ENCODE results near the gene SLC6A1. TPM values are rescaled to one million over a fixed set of nuclear protein-coding genes. Genes with fewer than 3 reads are reported as not detected.

SLC6A1 gene
- total and polyA plus RNA-seq, 2 of the 8 experiments (the other 6 are each of a cell fraction or from before 2014, with no cell fraction given) = 0.30 to 0.63 TPM

- Histone ChIP-seq H3K79me2 (ENCODE audit: control insufficient read depth in 1 of 2, insufficient read depth in 2 of 2, low read length in 2 of 2) (no peaks in the 10 kb centered on the region), H4K91ac (replicated peaks; ENCODE audit: insufficient read length, low read length) (no peak overlapping the region), H2BK20ac (ENCODE audit: low read length) (no peak overlapping the region), H4K5ac (ENCODE audit: insufficient read length, low read depth, low read length) (no peak overlapping the region), H3K18ac (ENCODE audit: extremely low read depth, low read length) (no peak overlapping the region), H3K4me3 (ENCODE audit: extremely low read depth in 1 of 4, insufficient read depth in 2 of 4, low read depth in 3 of 4, low read length in 4 of 4) (no peak overlapping the region), H3K56ac (replicated peaks; ENCODE audit: insufficient read length, low read depth, low read length) (no peak overlapping the region), H2BK120ac (replicated peaks; ENCODE audit: low read depth, low read length) (no peak overlapping the region), H3K27ac (ENCODE audit: low read depth, low read length) (no peak overlapping the region), H3K36me3 (ENCODE audit: control insufficient read depth in 2 of 4, insufficient read depth in 4 of 4, low read length in 3 of 4) (no peaks in the 10 kb centered on the region; a peak in 1 of 8 replicates), H2BK12ac (ENCODE audit: low read depth, low read length) (no peak overlapping the region), H3K23me2 (ENCODE audit: low read depth, low read length) (no peaks in the 10 kb centered on the region), H3K9me3 (ENCODE audit: insufficient read depth in 2 of 2, low read depth in 1 of 2, low read length in 1 of 2) (no peaks in the 10 kb centered on the region), H3K79me1 (ENCODE audit: low read depth, low read length) (no peaks in the 10 kb centered on the region), H4K8ac (ENCODE audit: extremely low read depth, insufficient read depth, low read length) (no peak overlapping the region), H3K4me1 (replicated peaks in 1 of 4; ENCODE audit: control insufficient read depth in 3 of 4, insufficient read depth in 4 of 4, low read length in 3 of 4) (peaks cover 9 to 20% (median 12%) of the 10 kb centered on the region in 4 experiments), H3K27me3 (replicated peaks in 1 of 4; ENCODE audit: control insufficient read depth in 3 of 4, extremely low read depth in 1 of 4, insufficient read depth in 3 of 4, low read length in 3 of 4) (no peaks in the 10 kb centered on the region; a peak in 3 of 7 replicates), H2BK5ac (ENCODE audit: low read depth, low read length) (no peak overlapping the region), H2AK5ac (ENCODE audit: low read depth, low read length) (no peak overlapping the region), H3K9ac (replicated peaks in 1 of 4; ENCODE audit: extremely low read depth in 1 of 4, low read depth in 3 of 4, low read length in 3 of 4) (no peak overlapping the region), H4K20me1 (replicated peaks in 1 of 2; ENCODE audit: control insufficient read depth in 1 of 2, insufficient read depth in 2 of 2, low read length in 2 of 2) (no peaks in the 10 kb centered on the region), H3K4me2 (ENCODE audit: insufficient read depth in 1 of 2, low read depth in 2 of 2, low read length in 2 of 2) (no peak overlapping the region), H2AFZ (ENCODE audit: low read length) (no peak overlapping the region), H3K14ac (ENCODE audit: insufficient read length) (no peak overlapping the region), H2BK15ac (ENCODE audit: low read length) (no peak overlapping the region), H3K4ac (replicated peaks; ENCODE audit: insufficient read length, low read depth, low read length) (no peak overlapping the region), H3K23ac (ENCODE audit: insufficient read length) (no peak overlapping the region)
- 95% methylated on average over 1 of the region's 1 CpG; no CpG with 5 or more reads in 1 of the 2 experiments for WGBS, 2 experiments (ENCODE audit: extremely low coverage in 1 of 2, insufficient coverage in 1 of 2, insufficient read length in 1 of 2, insufficient replicate concordance in 2 of 2, low coverage in 1 of 2, low lambda C conversion rate in 2 of 2, missing lambda C conversion rate in 1 of 2)
- FAIRE-seq = no peak
- ChIA-PET CTCF (ENCODE audit: partially characterized antibody) (interaction anchor here (1.2 to 13.3 kb wide), 4 partner anchors 10 to 44 kb away, joined by 3 to 207 read pairs (median 8); partner anchors contain the start of gene SLC6A1), POLR2A (ENCODE audit: partially characterized antibody) (interaction anchor here (2.1 kb wide), 1 partner anchor 14 kb away, joined by 5 read pairs; no protein-coding TSS in a partner anchor)
- no peak for DNase-seq (ENCODE audit: low read depth in 1 of 2, low spot score in 2 of 2)
- TF ChIP-seq USF2 (IDR thresholded peaks at IDR 0.05; ENCODE audit: low read length) = no peak
- no peak for TF ChIP-seq CBX8 (IDR thresholded peaks at IDR 0.05; ENCODE audit: borderline replicate concordance, low read depth, low read length)
- TF ChIP-seq PHF8 (conservative IDR thresholded peaks at IDR 0.05; ENCODE audit: low read depth, low read length) = no peak
- TF ChIP-seq JUN (IDR thresholded peaks at IDR 0.05; ENCODE audit: low read depth, low read length) = no peak
- TF ChIP-seq SAP30 (IDR thresholded peaks at IDR 0.05; ENCODE audit: insufficient read depth, insufficient replicate concordance, low read length) = no peak
- no peak for TF ChIP-seq SIX5 (IDR thresholded peaks at IDR 0.05; ENCODE audit: low read depth, low read length)
- TF ChIP-seq ZNF274 (IDR thresholded peaks at IDR 0.05; ENCODE audit: borderline replicate concordance, extremely low read depth, low read length) = no peak
- TF ChIP-seq CBX5 (IDR thresholded peaks at IDR 0.05; ENCODE audit: low read depth, low read length) = no peak
- no peak for TF ChIP-seq CHD1 (IDR thresholded peaks at IDR 0.05; ENCODE audit: low read depth, low read length)
- no peak for TF ChIP-seq SP4 (IDR thresholded peaks at IDR 0.05; ENCODE audit: low read length)
- no peak for TF ChIP-seq NRF1 (IDR thresholded peaks at IDR 0.05; ENCODE audit: low read depth, low read length)
- no peak for TF ChIP-seq TEAD4 (IDR thresholded peaks at IDR 0.05; ENCODE audit: low read depth, low read length)
- no peak for TF ChIP-seq CREB1 (IDR thresholded peaks at IDR 0.05)
- no peak for TF ChIP-seq CHD2 (IDR thresholded peaks at IDR 0.05; ENCODE audit: low read length)
These were observed 15.8 kb upstream of the SLC6A1 start for GRCh38 chr3:10976770-10977169.

Measured in H1 (cell line).